HG02571 (cell line): ENCODE data around the gene COBL.

Experiments used
- ATAC-seq: cut with Tn5 transposase; IDR thresholded peaks from one replicate; pipeline ENCODE4 v1.9.1; 2021; ENCODE audit warnings: mild to moderate bottlenecking, moderate library complexity; ENCODE audit not compliant: unreplicated experiment

Gene COBL

GRCh38 chr7:51152706-51153200 lies 163.9 kb downstream of the COBL start:
- ATAC-seq: no peak

GRCh38 chr7:51151455-51151854 lies 165.2 kb downstream of the COBL start:
- no peak for ATAC-seq

GRCh38 chr7:51150193-51150592 lies 166.4 kb downstream of the COBL start:
- no peak for ATAC-seq

- ATAC-seq: no peak
Observed at GRCh38 chr7:51148216-51148615, 168.4 kb downstream of the COBL start.

GRCh38 chr7:51146816-51147586 lies 169.6 kb downstream of the COBL start:
- ATAC-seq: no peak

- no peak for ATAC-seq
Observed at GRCh38 chr7:51144178-51144577, 172.4 kb downstream of the COBL start.

- no peak for ATAC-seq
Observed at GRCh38 chr7:51142741-51143385, 173.7 kb downstream of the COBL start.

- no peak for ATAC-seq
Observed at GRCh38 chr7:51141451-51142003, 175.1 kb downstream of the COBL start.

GRCh38 chr7:51140199-51141164 lies 176.1 kb downstream of the COBL start:
- no peak for ATAC-seq

GRCh38 chr7:51139796-51140195 lies 176.8 kb downstream of the COBL start:
- ATAC-seq: no peak

GRCh38 chr7:51138123-51139085 lies 178.2 kb downstream of the COBL start:
- ATAC-seq: no peak

- no peak for ATAC-seq
Observed at GRCh38 chr7:51135576-51135975, 181.0 kb downstream of the COBL start.

- no peak for ATAC-seq
Observed at GRCh38 chr7:51134013-51134441, 182.6 kb downstream of the COBL start.

- no peak for ATAC-seq
Observed at GRCh38 chr7:51132661-51133060, 183.9 kb downstream of the COBL start.

- no peak for ATAC-seq
Observed at GRCh38 chr7:51129527-51130472, 186.8 kb downstream of the COBL start.

- ATAC-seq: no peak
Observed at GRCh38 chr7:51128545-51129435, 187.8 kb downstream of the COBL start.

- no peak for ATAC-seq
Observed at GRCh38 chr7:51127618-51127904, 189.0 kb downstream of the COBL start.
